SK-N-MC (cell line): ENCODE measurements around the gene TNFSF10.

Experiments
- DNase-seq: peaks from one replicate; pipeline ENCODE4 v3.0.0-alpha.2; 2011; ENCODE audit warnings: low read depth, low spot score
- H3K27ac ChIP-seq: fragments of 200-600 bp; sonication (generic); 2 replicates; pipeline ENCODE4 v1.5.1; 2016; ENCODE audit warnings: mixed run types
- H3K36me3 ChIP-seq: fragments of 200-600 bp; sonication (generic); 2 replicates; pipeline ENCODE4 v1.6.1; 2017; ENCODE audit warnings: antibody characterized with exemption, low read length, mixed read lengths; ENCODE audit not compliant: insufficient read depth
- H3K4me3 ChIP-seq: fragments of 200-600 bp; sonication (generic); 2 replicates; pipeline ENCODE4 v1.5.1; 2016
- H3K9ac ChIP-seq: fragments of 200-600 bp; sonication (generic); 2 replicates; pipeline ENCODE4 v1.8.0; 2017; ENCODE audit warnings: mixed run types, mixed read lengths; ENCODE audit not compliant: insufficient read length
- H3K9me3 ChIP-seq: fragments of 200-600 bp; sonication (generic); 2 replicates; pipeline ENCODE4 v1.6.1; 2017; ENCODE audit warnings: low read depth, mild to moderate bottlenecking, antibody characterized with exemption, low read length, moderate library complexity, mixed read lengths
- EZH2 ChIP-seq: fragments of 200-600 bp; sonication (generic); IDR thresholded peaks from one replicate; pipeline ENCODE4 v1.6.1; 2017; ENCODE audit warnings: antibody characterized with exemption

Gene TNFSF10

DNA sequence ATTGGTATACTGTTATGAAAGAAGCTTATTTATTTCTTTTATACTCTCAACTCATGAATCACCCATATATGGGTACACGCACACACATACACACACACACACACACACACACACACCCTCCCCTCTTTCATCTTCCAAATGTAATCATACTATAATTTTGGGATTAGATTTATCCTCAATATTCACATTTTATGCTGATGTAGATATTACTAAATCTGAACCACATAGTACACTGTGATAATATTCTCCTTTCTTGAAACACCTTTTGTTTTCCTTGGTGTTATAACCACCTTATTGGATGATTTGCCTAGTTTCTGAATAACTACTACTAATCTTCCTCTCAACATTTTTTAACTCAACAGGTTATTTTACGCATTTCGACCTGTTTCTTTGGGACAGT lies 66.8 kb downstream of the TNFSF10 start:
- no peak for DNase-seq
- Histone ChIP-seq H3K9ac (no peak overlapping the region), H3K36me3 (no peaks in the 10 kb centered on the region), H3K4me3 (no peak overlapping the region), H3K9me3 (no peaks in the 10 kb centered on the region), H3K27ac (no peak overlapping the region)
- no peak for TF ChIP-seq EZH2
